ENCODE data around the gene KCNH6. TPM values are rescaled to one million over a fixed set of nuclear protein-coding genes. Genes with fewer than 3 reads are reported as not detected.

The KCNH6 gene, protein sequence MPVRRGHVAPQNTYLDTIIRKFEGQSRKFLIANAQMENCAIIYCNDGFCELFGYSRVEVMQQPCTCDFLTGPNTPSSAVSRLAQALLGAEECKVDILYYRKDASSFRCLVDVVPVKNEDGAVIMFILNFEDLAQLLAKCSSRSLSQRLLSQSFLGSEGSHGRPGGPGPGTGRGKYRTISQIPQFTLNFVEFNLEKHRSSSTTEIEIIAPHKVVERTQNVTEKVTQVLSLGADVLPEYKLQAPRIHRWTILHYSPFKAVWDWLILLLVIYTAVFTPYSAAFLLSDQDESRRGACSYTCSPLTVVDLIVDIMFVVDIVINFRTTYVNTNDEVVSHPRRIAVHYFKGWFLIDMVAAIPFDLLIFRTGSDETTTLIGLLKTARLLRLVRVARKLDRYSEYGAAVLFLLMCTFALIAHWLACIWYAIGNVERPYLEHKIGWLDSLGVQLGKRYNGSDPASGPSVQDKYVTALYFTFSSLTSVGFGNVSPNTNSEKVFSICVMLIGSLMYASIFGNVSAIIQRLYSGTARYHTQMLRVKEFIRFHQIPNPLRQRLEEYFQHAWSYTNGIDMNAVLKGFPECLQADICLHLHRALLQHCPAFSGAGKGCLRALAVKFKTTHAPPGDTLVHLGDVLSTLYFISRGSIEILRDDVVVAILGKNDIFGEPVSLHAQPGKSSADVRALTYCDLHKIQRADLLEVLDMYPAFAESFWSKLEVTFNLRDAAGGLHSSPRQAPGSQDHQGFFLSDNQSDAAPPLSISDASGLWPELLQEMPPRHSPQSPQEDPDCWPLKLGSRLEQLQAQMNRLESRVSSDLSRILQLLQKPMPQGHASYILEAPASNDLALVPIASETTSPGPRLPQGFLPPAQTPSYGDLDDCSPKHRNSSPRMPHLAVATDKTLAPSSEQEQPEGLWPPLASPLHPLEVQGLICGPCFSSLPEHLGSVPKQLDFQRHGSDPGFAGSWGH
- not detected in 2 replicates for total RNA-seq

DNA sequence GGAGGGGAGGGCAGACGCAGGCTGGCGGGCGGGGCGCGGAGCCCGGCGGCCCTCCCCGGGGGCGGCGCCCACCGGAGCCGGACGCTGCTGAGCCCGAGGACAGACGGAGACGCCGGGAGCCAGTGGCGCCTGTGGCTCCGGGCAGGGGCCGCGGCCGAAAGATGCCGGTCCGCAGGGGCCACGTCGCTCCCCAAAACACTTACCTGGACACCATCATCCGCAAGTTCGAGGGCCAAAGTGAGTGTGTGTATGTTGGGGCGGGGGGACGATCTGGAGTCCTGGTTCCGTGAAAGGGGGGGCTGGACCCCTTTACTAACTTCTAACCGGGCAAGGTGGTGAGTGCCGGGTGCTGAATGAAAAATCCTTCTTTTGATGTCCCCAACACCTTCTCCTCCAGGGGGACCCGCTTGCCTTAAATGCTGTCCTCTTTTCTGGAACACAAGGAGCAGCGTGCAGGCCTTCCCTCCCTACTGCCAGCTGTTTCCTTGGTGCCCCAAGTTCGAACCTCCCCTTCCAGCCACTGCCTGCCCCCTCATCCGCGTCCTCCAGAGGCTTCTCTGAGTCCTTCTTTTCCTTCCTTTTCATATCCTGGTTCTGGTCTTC lies at the start of gene KCNH6:
KCNH6 (plus strand) TSS at position 106 of the 603 bp plus-strand sequence; CDS start at position 162, 56 bp downstream.

DNA sequence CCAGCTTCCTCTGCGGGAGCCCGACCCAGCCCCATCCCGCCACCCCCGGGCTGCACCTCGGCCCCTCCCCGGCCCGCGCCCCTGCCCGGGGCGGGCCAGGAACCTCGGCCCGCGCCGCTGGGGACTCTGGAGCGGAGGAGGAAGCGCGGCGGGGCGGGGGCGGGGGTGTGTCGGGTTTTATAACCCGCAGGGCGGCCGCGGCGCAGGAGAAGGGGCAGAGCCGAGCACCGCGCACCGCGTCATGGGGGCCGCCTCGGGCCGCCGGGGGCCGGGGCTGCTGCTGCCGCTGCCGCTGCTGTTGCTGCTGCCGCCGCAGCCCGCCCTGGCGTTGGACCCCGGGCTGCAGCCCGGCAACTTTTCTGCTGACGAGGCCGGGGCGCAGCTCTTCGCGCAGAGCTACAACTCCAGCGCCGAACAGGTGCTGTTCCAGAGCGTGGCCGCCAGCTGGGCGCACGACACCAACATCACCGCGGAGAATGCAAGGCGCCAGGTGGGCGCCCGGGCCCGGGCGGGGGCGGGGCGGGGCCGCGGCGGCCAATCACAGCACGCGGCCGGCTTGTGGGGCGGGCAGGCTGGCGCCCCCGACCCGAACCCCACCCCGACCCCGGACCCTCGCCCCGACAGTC lies 46.2 kb upstream of the KCNH6 start, which contains the start of gene ACE:
ACE (plus strand) TSS at position 208 of the 626 bp plus-strand sequence; CDS start at position 242, 34 bp downstream.

DNA sequence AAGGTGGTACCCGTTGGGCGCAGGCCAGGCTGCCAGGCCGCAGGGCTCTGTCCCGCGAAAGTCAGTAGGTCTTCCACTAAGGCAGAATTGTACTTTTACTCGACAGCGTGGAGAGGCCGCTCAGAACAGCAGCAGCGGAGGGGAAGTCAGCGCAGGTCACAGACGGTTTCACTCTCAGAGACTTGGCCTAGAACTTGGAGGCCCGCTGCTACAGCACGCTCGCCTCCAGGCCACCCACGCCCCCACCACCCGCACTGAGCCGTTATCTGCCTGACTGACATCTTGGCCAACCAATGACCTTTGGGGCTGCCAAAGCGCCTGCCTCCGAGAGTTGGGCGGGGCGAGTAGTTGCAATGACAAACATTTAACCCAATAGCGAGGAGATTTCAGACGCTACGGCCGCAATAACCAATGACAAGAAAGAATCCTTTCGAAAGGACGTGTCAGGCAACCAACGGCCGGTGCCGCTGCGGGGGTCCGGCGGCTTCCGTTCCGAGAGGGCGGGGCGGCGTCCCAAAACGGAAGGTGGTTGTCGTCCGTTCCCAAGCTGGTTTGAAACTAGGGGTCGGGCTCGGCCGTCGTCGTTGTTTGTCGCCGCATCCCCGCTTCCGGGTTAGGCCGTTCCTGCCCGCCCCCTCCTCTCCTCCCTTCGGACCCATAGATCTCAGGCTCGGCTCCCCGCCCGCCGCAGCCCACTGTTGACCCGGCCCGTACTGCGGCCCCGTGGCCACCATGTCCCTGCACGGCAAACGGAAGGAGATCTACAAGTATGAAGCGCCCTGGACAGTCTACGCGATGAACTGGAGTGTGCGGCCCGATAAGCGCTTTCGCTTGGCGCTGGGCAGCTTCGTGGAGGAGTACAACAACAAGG lies 27.0 kb downstream of the KCNH6 start, which contains the start of gene DCAF7:
DCAF7 (plus strand) TSS at position 532 of the 871 bp plus-strand sequence; CDS start at position 733, 201 bp downstream.

Small RNA genes lying within 50 kb of the gene (small RNA-seq; reads per million reads assigned to genes)
- gene RNU6-288P: not detected

Other genes starting within 250 kb of the KCNH6 start
- gene CYB561, start 77.1 kb upstream of the KCNH6 start, total RNA-seq: 21.9 and 28.8 TPM in 2 replicates
- gene ACE, start 46.3 kb upstream of the KCNH6 start, total RNA-seq: 90.1 and 94.4 TPM in 2 replicates
- 49.6 and 60.7 TPM in 2 replicates for gene DCAF7, start 27.1 kb downstream of the KCNH6 start, total RNA-seq
- gene TACO1, start 77.5 kb downstream of the KCNH6 start, total RNA-seq: 18.3 and 22.8 TPM in 2 replicates
- 90.2 and 117 TPM in 2 replicates for gene MAP3K3, start 99.1 kb downstream of the KCNH6 start, total RNA-seq
- gene LIMD2, start 176.8 kb downstream of the KCNH6 start, total RNA-seq: 27.8 TPM in 2 replicates
- gene STRADA, start 218.4 kb downstream of the KCNH6 start, total RNA-seq: 34.7 and 36.6 TPM in 2 replicates

All from vein endothelial cell (primary cell).